Measurements from ENCODE around the gene RPL7L1.
"Not testable (repeated sequence)": the region's sequence is repeated elsewhere in the genome, so short reads cannot be mapped to it uniquely, and the experiment has no call there.

The RPL7L1 gene

DNA sequence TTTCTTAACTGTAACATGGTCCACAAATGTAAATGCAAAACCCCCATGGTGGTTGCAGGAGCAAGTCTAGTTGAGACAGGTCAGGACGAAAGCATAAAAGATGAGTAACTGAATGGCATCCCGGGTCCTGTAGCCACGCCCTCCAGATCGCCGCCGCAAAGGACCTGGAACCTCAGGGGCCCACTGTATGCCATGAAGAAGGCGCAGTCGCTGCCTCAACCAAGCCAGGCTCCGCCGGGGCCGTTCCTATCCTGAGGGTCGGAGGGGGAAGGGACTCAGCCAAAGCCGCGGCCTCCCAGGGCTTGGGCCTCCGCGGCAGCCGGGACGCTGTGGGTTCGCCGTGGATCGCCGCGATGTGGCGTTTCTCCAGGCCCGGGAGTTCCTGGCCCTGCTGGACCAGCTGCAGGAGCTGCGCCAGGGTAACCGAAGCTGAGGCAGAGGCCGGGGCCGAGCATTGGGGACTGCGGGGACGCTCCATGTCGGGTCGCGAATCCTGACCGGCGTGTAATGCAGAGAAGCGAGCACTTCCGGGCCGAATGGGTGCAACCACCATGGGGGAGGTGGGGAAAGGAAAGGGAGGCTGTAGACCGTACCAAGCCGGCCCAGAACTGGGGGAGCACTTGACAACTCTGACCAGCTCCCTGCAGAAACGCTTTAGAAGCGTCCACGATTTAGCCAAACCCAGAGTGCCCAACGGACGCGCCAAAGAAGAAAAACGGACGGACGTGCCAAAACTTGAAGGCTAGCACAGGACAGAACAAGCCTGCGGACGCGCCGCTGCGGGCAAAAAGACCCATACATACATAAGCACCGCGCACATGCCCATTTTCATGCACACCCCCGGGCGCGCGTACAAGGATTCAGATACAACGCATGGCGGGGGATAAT, 11.1 kb downstream of the RPL7L1 start:
- peak overlapping the region; percentile 77 for H3K4me3 ChIP-seq (ENCODE audit: control insufficient read depth, low read depth, low read length)
- TF ChIP-seq, protein P1, sequence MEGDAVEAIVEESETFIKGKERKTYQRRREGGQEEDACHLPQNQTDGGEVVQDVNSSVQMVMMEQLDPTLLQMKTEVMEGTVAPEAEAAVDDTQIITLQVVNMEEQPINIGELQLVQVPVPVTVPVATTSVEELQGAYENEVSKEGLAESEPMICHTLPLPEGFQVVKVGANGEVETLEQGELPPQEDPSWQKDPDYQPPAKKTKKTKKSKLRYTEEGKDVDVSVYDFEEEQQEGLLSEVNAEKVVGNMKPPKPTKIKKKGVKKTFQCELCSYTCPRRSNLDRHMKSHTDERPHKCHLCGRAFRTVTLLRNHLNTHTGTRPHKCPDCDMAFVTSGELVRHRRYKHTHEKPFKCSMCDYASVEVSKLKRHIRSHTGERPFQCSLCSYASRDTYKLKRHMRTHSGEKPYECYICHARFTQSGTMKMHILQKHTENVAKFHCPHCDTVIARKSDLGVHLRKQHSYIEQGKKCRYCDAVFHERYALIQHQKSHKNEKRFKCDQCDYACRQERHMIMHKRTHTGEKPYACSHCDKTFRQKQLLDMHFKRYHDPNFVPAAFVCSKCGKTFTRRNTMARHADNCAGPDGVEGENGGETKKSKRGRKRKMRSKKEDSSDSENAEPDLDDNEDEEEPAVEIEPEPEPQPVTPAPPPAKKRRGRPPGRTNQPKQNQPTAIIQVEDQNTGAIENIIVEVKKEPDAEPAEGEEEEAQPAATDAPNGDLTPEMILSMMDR (IDR thresholded peaks at IDR 0.05; ENCODE audit: control insufficient read depth, insufficient read depth, low read depth, low read length, missing control alignments): no peak
- peak; percentile 94 for DNase-seq (ENCODE audit: low read depth)

DNA sequence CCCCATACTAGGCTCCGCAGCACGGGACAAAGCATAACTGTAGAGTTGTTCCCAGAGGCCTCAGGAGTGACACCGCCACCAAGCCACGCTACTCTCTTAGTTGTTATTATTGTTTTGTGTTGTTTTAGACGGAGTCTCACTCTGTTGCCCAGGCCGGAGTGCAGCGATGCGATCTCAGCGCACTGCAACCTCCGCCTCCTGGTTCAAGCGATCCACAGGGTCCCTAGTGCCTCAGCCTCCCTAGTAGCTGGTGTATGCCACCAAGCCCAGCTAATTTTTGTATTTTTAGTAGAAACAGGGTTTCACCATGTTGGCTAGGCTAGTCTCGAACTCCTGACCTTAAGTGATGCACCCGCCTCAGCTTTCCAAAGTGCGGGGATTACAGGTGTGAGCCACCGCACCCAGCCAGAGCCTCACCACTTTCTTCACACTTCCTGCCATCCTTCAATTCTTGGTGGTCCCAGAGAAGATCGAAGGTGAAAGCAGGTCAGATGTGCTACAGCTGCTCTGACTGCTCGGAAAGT, 11.8 kb downstream of the RPL7L1 start:
- TF ChIP-seq, protein P1 (IDR thresholded peaks at IDR 0.05; ENCODE audit: control insufficient read depth, insufficient read depth, low read depth, low read length, missing control alignments): no peak
- no peak for DNase-seq (ENCODE audit: low read depth)
- peak overlapping the region; percentile 77 for H3K4me3 ChIP-seq (ENCODE audit: control insufficient read depth, low read depth, low read length)

DNA sequence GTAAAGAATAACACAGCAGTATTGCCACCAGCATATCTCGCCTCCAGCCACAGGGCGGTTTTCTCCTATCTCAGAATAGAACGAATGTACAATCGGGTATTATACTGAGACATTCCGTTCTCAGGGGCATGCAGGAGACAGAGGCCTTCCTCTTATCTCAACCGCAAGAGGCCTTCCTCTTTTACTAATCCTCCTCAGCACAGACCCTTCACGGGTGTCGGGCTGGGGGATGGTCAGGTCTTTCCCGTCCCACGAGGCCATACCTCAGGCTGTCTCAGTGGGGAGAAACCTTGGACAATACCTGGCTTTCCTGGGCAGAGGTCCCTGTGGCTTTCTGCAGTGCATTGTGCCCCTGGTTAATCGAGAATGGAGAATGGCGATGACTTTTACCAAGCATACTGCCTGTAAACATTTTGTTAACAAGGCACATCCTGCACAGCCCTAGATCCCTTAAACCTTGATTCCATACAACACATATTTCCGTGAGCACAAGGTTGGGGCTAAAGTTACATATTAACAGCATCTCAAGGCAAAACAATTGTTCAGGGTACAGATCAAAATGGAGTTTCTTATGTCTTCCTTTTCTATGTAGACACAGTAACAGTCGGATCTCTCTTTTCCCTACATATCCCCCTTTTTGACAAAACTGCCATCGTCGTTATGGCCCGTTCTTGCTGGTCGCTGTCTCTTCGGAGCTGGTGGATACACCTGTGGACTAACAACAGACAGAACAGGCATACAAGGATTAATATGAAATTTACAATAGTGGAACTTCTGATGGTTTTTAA, 14.8 kb downstream of the RPL7L1 start:
- not testable (repeated sequence) for H3K4me3 ChIP-seq (ENCODE audit: control insufficient read depth, low read depth, low read length); DNase-seq (ENCODE audit: low read depth)

DNA sequence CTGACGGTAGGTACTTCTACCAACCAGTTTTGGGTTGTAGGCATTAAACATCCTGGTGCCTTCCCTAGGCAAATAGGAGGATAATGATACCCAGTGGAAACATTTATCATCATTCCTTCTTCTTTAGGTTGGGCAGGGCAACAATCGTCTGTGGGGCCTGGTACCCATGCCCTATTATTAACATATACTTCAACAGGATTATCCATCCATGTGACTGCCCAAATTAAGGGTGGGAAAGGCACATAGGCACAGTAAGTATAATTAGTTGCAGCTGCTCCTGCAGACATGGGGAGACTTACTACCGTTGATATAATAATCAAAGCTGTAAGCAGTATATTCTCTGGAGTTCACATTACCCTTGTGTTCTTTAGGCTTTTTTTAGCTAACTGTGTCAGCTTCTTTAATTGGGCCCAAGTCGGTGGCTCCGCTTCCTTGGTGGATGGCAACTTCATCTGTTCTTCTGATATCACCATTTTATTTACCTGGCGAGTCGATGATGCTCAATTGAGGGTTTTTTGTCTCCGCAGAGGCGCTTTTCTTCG, 16.8 kb downstream of the RPL7L1 start:
- no peak overlapping the region for H3K4me3 ChIP-seq (ENCODE audit: control insufficient read depth, low read depth, low read length)
- TF ChIP-seq, protein P1 (IDR thresholded peaks at IDR 0.05; ENCODE audit: control insufficient read depth, insufficient read depth, low read depth, low read length, missing control alignments): no peak
- no peak for DNase-seq (ENCODE audit: low read depth)

DNA sequence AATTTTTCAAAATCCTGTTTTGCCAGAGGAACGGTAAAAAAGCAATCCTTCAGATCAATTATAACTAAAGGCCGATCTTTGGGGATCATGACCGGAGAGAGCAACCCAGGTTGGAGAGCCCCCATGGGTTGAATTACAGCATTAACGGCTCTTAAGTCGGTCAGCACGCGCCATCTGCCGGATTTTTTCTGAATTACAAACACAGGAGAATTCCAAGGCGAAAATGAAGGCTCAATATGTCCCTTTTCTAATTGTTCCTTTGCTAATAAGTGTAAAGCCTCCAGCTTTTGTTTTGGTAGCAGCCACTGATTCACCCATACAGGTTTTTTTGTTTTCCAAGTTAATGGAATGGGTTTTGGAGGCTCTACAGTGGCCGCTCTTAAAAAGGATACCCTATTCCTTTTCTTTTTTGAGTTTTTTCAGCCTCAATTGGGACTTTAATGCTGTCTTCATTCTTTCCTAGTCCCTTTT, 19.5 kb downstream of the RPL7L1 start:
- TF ChIP-seq, protein P1 (IDR thresholded peaks at IDR 0.05; ENCODE audit: control insufficient read depth, insufficient read depth, low read depth, low read length, missing control alignments): peak; percentile 56
- H3K4me3 ChIP-seq (ENCODE audit: control insufficient read depth, low read depth, low read length): no peak overlapping the region
- DNase-seq (ENCODE audit: low read depth): no peak

DNA sequence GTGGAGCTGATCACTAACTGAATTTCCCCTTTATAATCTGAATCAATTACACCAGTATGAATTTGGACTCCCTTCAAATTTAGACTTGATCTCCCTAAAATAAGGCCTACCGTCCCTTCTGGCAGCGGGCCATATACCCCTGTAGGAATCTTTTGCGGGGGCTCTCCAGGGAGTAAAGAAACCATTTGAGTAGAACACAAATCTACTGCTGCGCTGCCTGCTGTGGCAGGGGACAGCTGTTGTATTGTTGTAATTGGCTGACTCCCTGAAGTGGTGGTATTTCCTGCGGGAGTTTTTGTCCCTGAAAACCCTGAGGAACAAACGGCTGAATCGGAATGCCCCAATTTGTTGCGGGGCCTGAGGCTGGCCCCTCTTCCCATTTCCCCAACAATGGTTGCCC, 20.5 kb downstream of the RPL7L1 start:
- H3K4me3 ChIP-seq (ENCODE audit: control insufficient read depth, low read depth, low read length): no peak overlapping the region
- TF ChIP-seq, protein P1 (IDR thresholded peaks at IDR 0.05; ENCODE audit: control insufficient read depth, insufficient read depth, low read depth, low read length, missing control alignments): no peak
- DNase-seq (ENCODE audit: low read depth): no peak

All from AG09309 (cell line).